ENCODE measurements around the gene FIG4.
"Not testable (repeated sequence)": the region's sequence is repeated elsewhere in the genome, so short reads cannot be mapped to it uniquely, and the experiment has no call there.

Gene FIG4

DNA sequence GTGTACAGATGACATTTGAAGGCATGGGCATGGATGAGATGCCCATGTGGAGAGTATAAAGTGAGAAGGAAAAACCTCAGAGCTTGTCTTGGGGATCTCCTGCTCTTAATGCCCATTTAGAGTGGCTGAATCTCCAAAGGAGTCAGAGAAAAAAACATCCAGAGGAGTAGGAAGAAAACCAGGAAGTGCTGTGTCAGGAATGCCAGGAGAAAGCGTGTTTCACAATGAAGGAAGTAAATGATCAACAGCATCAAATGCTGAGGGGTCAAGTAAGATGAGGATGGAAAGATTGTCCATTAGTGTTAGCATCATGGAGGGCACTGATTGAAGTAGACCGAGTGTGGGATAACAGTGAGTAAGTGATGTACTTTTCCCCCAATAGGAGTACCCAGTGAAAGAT is 56.1 kb downstream of the FIG4 start:
- in situ Hi-C loops (cut with HindIII; ENCODE audit: low sequenced_read_pairs) = no loop called here

DNA sequence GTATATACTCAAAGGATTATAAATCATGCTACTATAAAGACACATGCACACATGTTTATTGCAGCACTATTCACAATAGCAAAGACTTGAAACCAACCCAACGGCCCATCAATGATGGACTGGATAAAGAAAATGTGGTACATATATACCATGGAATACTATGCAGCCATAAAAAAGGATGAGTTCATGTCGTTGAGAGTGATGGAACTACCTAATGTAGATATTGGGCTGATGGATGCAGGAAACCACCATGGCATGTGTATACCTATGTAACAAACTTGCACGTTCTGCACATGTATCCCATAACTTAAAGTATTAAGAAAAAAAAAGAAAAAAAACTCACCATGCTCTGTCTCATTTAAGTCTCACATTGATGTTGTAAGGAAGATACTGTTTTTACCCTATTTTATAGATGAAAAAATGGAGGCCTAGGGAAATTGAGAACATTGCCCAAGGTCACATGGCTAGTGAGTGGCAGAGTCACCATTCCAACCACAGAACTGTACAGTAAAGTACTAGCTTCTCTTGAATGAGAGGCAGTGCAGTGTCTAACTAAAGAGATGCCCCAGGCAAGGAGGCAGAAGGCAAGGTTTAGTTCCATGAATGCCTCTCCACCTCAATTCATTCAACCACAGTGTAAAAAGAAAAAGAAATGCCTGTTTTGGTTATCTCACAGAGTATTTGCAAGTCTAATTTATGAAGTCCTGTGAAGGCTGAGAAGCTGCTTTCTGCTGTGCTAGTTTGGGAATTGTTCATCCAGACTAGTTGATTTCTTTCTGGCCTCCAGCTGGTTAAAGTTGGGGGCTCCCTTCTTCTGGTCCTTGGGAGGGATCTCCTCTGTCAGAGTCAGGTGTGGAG is 68.2 kb downstream of the FIG4 start:
- in situ Hi-C loops (cut with HindIII; ENCODE audit: low sequenced_read_pairs) = no loop called here

DNA sequence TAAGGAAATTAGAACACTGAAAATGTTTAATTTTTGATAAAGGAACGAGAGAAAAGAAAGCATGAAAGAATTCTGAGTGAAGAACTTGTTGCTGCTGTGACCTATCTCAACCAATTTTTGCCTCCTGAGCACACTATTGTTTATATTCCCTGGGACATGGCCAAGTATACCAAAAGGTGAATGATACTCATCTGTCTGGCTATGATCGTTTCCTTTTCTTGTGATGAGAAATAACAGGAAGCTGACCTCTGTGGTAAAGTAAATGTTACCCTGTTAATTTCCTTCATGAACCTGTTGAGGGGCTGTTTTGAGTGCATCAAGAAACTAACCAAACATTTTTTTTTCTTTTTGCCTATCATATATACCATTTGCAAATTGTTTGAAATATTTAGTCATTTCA is 69.1 kb downstream of the FIG4 start:
- in situ Hi-C loops (cut with HindIII; ENCODE audit: low sequenced_read_pairs) = no loop called here

DNA sequence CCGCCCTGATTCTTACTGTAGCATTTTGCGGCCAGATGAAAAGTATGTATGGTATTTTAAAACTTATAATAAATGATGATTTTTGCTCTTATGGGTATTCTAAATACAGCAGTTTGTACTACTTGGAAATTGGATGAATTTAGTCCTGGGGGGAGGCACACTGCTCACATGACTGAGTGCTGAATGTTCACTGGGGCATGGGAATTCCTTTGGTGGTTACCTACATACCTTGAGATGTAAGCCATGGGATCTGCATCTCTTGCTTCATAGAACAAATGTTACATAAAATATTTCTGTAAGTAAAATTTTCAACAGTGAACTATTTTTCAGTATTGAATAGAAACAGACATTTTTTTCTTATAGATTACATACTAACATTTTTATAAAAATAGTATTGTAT is 71.1 kb downstream of the FIG4 start:
- in situ Hi-C loops (cut with HindIII; ENCODE audit: low sequenced_read_pairs) = no loop called here

DNA sequence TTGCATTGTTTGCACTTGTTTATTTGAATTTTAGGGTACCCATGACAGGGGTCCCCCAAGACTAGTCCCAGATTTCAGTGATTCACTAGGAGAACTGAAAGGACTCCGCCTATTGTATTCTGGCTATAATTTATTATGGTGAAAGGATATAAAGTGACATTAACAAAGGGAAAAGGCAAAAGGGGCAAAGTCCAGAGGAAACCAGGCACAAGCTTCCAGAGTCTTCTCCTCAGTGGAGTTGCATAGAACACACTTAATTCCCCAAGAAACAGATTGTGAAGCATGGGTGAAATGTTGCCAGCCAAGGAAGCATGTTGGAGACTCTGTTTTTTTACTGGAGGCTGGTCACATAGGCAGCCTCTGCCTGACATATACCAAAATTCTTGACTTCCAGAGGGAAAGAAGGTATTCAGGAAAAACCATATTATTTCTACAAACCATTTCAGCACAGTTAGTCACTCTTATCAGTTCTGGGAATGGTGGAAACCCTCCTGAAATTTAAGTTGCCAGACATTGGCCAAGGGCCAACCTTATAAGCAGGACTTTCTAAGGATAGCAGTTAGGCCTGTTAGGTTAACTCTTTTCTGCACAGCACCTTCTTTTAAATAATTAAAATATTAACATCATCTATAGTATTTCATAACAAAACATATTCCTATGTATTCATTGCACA is 71.8 kb downstream of the FIG4 start:
- in situ Hi-C loops (cut with HindIII; ENCODE audit: low sequenced_read_pairs) = no loop called here

DNA sequence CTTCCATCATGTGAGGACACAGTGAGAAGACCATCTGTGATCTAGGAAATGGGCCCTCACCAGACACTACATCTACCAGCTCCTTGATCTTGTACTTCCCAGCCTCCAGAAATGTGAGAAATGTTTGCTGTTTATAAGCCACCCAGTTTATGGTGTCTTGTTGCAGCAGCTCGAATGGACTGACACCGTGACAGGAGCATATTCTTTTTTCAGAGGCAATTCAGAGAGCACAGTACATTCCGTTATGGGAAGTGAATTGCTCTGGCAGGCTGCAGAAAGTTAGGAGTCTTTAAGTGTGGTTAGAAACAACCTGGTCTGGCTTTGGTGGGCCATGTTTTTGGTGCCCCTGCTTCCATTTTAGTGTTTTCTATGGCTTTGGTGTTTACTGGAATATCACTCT is 75.1 kb downstream of the FIG4 start:
- in situ Hi-C loops (cut with HindIII; ENCODE audit: low sequenced_read_pairs) = no loop called here

DNA sequence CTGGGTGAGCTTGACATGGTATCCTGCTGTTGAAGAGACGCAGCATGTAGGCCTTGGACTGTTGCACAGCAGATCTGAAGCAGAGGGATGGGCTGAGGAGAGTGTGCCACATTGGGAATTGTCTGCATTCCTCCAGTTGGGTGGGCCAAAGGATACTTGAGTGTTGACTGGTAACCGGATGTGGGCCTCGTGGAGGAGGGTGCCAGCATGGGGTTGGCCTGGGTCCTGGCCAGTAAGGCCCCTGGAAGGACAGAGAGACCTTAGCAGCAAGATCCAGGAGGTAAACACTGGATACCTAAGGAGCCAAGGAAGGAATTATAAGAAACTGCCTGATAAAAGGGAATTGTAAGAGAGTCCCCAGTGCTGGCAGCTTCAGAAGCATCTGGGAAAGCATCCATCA is 76.9 kb downstream of the FIG4 start:
- in situ Hi-C loops (cut with HindIII; ENCODE audit: low sequenced_read_pairs) = no loop called here

DNA sequence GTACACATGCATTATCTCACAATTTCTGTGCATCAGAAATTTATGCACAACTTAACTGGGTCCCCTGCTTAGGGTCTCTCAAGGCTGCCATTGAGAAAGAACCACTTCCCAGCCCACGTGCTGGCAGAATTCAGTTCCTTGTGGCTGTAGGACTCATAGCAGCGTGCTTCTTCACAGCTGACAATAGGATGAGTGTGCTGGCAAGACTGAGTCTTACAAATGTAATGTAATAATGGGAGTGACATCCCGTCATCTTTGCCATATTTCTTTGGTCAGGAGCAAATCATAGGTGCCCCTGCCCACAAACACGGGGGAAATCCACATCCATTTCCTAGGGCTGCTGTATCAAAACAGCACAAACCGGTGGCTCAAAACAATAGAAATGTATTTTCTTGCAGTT is 77.4 kb downstream of the FIG4 start:
- in situ Hi-C loops (cut with HindIII; ENCODE audit: low sequenced_read_pairs) = no loop called here

DNA sequence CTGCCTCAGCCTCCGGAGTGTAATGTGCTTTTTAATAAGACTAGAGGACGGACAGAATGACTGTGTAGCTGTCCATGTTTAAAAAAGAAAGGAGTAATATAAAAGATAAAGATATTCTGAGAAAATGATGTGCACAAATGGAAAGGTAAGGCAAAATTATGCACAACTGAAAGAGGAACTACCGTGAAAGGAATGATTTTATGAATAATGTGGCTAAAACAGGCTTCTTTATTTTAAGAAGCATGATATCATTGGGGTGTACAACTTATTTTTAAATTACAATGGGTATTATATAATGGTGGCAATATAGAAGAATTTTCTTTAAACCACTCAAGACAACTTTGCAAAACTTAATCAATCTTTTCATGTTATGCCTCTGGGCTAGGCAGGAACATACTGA is 78.1 kb downstream of the FIG4 start:
- in situ Hi-C loops (cut with HindIII; ENCODE audit: low sequenced_read_pairs) = no loop called here

DNA sequence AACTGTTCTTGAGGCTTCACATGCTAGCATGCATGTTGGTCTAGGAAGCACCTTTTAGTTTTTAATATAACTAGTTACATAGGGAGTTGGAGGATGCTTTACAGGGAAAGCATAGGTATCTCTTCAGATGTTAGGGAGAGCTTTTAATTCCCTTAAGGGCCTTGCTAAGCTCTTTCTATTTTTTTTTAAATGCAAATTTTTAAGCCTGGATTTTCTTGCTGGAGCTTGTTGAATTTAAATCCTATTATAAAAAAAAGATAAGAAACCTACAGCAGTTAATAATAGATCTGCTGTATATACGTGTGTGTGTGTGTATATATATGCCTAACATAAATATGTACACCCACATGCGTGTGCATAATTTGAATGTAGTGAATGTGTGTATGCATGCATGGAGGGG is 79.0 kb downstream of the FIG4 start:
- in situ Hi-C loops (cut with HindIII; ENCODE audit: low sequenced_read_pairs) = no loop called here

DNA sequence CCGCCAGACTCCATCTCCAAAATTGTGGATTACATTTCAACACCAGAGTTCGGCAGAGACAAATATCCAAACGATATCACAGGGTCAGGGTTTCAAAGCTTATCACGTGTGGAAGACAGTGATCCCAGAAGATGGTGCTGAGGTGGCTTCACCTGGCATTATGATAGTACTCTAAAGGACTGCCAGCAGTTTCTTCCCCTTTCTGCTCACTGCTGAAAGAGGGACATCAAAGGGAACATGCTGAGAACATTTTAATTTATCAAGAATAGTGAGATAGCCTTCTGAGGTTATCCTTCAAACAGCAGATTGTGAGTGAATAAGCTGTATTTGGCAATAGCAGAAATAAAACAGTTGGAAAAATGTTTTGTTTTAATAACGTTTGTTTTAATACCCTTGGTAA is 79.7 kb downstream of the FIG4 start:
- in situ Hi-C loops (cut with HindIII; ENCODE audit: low sequenced_read_pairs) = no loop called here

DNA sequence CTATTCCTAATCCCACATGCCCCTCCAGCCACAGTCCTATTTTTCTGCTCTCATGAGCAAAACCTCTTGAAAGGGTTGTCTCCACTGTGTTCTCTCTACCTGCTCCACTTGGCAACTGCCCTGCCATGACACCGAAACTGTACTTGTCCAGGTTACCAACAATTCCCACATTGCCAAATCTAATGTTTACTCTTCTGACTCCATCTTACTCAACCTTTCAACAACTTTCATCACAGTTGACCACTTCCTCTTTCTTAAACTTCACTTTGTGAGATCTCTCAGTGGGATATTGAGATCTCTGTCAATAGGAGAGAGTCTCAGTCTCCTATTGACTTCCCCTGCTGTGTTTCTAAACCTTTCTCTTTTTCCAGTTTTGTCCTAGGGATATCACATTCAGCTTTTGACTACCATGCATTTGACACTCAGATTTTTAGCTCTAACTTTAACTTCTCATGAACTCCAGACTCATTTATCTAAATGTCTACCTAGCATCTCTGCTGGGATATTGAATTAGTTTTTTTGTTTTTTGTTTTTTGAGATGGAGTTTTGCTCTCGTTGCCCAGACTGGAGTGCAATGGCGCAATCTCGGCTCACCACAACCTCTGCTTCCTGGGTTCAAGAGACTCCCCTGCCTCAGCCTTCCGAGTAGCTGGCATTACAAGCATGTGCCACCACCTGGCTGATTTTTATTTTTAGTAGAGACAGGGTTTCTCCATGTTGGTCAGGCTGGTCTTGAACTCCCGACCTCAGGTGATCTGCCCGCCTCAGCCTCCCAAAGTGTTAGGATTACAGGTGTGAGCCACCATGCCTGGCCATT is 81.1 kb downstream of the FIG4 start:
- in situ Hi-C loops (cut with HindIII; ENCODE audit: low sequenced_read_pairs) = not testable (repeated sequence)

DNA sequence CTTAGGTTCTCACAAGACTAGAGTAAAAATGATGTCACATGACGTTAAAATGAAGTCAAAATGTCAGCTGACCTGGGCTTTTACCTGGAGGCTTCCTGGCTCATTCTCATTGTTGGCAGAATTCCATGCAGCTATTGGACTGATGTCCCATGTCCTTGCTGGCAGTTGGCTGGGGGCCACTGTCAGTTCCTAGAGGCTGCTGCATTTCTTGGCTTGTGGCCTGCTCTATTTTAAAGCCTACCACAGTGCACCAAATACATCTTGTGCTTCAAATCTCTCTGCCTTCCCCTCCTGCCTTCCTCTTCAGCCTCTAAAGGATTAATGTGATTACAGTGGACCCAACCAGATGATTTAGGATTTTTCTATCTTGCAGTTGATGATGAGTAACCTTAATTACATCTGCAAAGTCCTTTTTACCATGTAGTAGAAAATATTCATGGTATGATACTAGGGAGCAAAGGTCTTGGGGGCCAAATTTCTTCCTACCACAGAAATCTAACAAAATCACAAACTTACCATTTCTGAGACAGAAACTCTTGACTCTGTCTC is 81.9 kb downstream of the FIG4 start:
- in situ Hi-C loops (cut with HindIII; ENCODE audit: low sequenced_read_pairs) = no loop called here

DNA sequence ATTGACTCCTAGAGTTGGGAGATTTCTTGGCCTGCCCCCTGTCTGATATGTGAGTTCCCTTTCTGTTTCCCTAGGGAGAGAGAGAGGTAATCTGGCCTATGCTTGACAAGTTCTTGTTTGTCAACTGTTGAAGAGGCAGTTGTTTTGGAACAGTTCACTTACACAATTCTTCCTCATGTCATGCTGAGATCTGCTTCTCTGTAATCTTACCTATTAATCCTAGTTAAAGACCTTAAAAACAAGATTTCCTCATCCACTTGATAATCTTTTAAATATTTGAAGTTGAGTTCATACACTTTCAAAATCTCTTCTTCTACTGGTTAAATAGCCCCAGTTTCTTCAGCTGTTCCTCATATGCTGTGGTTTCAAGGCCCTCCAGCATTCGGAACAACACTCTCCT is 89.9 kb downstream of the FIG4 start:
- in situ Hi-C loops (cut with HindIII; ENCODE audit: low sequenced_read_pairs) = no loop called here

DNA sequence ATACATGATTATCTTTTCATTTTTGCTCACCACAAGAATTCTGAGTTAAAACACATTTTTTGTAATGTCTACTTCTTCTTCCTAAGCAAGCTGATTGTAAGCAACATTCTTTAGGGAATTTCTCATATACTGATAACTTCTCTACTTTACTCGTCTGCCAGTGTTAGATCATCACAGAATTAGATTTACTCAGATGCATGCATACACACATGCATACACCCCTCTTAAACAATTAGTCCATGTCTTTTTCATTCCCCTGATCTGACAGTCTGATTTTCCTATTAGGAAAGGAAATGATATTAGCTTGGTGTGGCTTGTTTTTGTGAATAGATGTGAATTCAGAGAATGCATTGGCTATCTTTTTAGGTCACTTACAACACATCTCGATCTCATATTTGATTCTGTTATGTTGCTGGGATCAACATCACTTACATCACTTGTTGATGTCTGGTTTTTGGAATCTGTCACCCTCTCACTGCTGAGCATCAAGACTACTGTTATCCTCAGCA is 91.4 kb downstream of the FIG4 start:
- in situ Hi-C loops (cut with HindIII; ENCODE audit: low sequenced_read_pairs) = no loop called here

DNA sequence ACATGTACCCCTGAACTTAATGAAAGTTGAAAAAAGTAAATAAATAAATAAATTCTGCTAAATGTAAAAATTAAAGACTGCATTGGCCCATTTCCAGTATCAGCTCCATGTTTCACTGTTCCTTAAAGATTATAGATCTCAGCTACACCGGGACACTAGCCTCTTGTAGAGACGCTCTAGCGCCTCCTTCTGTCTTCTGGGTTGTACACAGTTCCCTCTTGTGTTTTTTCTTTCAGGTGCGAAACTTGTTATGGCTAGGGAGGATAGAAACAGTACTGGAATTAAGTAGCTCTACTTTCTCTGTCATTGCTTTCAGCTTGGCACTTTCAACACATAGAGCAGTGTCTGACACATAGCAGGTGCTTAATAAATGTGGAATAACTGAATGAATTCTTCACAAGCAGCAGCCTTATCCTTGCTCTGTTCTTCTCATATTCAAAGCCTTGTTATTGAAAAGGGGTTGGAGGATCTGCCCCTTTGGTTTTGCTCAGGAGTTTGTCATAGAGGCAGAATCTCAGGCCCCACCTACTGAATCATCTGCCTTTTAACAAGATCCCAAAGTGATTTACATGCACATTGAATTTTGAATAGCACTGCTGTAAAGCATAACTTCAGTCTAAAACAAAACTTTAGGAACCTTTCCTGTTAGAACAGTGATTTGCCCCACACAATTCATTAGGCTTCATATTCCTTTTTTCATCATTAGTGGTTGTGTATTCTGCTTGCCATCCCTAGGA is 92.3 kb downstream of the FIG4 start:
- in situ Hi-C loops (cut with HindIII; ENCODE audit: low sequenced_read_pairs) = no loop called here

DNA sequence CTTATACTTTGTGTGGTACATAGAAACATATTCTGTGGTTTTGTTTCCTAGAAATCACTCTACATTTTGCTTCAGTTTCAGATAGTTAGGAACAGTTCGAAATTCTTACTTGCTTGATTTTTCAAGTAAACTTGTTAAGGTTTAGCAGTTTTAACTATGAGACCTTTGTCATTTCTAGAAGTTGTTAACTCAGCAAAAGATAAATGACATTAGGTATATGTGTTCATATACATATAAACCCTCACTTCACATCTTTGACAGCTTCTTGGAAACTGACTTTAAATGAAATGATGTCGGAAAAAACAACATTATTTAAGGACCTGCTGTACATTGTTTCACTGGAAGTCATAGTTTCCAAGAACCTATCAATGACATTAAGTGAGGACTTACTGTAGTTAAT is 96.2 kb downstream of the FIG4 start:
- in situ Hi-C loops (cut with HindIII; ENCODE audit: low sequenced_read_pairs) = loop anchor here (5.0 kb wide), 1 partner anchor 85 kb away; no protein-coding TSS in a partner anchor

DNA sequence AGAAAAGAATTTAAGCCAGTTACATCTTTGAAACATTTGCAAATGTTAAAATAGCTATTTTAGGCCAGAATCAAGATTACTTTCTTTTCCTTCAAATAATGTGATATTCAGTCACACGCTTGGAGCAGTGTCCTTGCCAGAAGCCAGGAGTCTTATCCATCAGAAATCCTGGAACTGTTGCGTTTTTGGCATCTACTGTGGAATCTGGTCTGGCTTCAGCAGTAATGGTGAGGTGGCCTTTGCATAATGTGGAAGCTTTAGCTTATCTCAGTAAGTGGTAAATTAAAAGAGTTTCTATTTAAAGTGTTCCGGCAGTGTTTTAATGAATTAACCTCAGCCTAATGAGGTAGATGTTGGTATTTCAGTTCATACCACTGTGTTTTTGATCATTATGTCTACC is 97.6 kb downstream of the FIG4 start:
- in situ Hi-C loops (cut with HindIII; ENCODE audit: low sequenced_read_pairs) = loop anchor here (5.0 kb wide), 1 partner anchor 86 kb away; no protein-coding TSS in a partner anchor

DNA sequence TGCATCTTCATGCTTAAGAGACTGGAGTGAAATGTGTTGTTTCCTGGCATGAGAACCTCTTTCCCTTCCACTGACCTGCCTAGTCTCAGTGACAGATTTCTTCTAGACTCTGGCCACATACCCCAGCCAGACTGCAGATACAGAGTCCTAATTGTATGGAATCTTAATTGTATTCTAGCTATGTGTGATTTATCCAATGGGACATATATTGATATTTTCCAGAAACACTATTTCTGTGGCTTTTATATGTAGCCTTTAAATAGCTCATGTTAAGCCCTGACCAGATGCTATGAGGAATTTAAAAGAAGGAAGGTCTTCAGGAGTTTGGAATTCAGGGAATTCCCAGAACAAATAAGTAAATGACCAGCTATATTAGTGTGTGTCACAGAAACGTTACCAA is 99.0 kb downstream of the FIG4 start:
- in situ Hi-C loops (cut with HindIII; ENCODE audit: low sequenced_read_pairs) = no loop called here

DNA sequence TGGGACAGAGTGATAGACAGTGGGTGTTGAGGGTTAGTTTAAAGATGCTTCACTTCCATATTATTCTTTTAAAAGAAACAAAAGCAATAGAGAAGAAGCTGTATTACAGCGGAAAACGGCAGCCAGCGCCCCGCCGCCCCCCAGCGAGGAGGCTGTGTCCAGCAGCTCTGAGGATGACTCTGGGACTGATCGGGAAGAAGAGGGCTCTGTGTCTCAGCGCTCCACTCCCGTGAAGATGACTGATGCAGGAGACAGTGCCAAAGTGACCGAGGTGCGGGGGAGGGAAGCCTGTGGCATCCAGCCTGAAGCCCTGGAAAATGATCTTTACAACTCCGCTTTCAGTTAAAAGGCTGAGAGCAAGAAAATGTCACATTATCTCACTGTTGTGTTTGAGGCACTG is 100.2 kb downstream of the FIG4 start:
- in situ Hi-C loops (cut with HindIII; ENCODE audit: low sequenced_read_pairs) = no loop called here

Measured in endothelial cell of hepatic sinusoid (primary cell).